Hepatocyte (in vitro differentiated cells): ENCODE data around the gene IFI27L1. TPM values are rescaled to one million over a fixed set of nuclear protein-coding genes. Genes with fewer than 3 reads are reported as not detected.

Source experiments
- DNase-seq: peaks from one replicate; pipeline ENCODE4 v3.0.0-alpha.2; 2016; ENCODE audit warnings: low spot score
- H2AFZ ChIP-seq: fragments of 200-600 bp; sonication (generic); 2 replicates; pipeline ENCODE4 v1.6.0; 2016; ENCODE audit warnings: antibody characterized with exemption, mild to moderate bottlenecking
- H3K27ac ChIP-seq: fragments of 200-600 bp; sonication (generic); 2 replicates; pipeline ENCODE4 v1.5.1; 2016; ENCODE audit warnings: mild to moderate bottlenecking
- H3K27me3 ChIP-seq: fragments of 200-600 bp; sonication (generic); 2 replicates; pipeline ENCODE4 v1.6.1; 2016
- H3K36me3 ChIP-seq: fragments of 200-600 bp; sonication (generic); replicated peaks from 2 replicates; pipeline ENCODE4 v1.5.1; 2016; ENCODE audit warnings: low read depth; ENCODE audit not compliant: insufficient read depth
- H3K4me1 ChIP-seq: fragments of 200-600 bp; sonication (generic); 2 replicates; pipeline ENCODE4 v1.5.1; 2016; ENCODE audit warnings: mild to moderate bottlenecking, moderate library complexity; ENCODE audit not compliant: insufficient read depth
- H3K4me2 ChIP-seq: fragments of 200-600 bp; sonication (generic); 2 replicates; pipeline ENCODE4 v1.6.0; 2016
- H3K4me3 ChIP-seq: fragments of 200-600 bp; sonication (generic); 2 replicates; pipeline ENCODE4 v1.5.1; 2016; ENCODE audit warnings: mild to moderate bottlenecking
- H3K79me2 ChIP-seq: fragments of 200-600 bp; sonication (generic); 2 replicates; pipeline ENCODE4 v1.6.0; 2017; ENCODE audit warnings: mild to moderate bottlenecking
- H3K9me2 ChIP-seq: fragments of 200-600 bp; sonication (generic); replicated peaks from 2 replicates; pipeline ENCODE4 v1.6.0; 2017; ENCODE audit warnings: mild to moderate bottlenecking; ENCODE audit not compliant: insufficient read depth
- H3K9me3 ChIP-seq: fragments of 200-600 bp; sonication (generic); 2 replicates; pipeline ENCODE4 v1.5.1; 2016; ENCODE audit warnings: low read depth, mild to moderate bottlenecking
- H4K20me1 ChIP-seq: fragments of 200-600 bp; sonication (generic); 2 replicates; pipeline ENCODE4 v1.6.0; 2016; ENCODE audit warnings: mild to moderate bottlenecking; ENCODE audit not compliant: insufficient read depth, poor library complexity, severe bottlenecking
- CTCF ChIP-seq: fragments of 200-600 bp; sonication (generic); IDR thresholded peaks from 2 replicates; pipeline ENCODE4 v1.5.1; 2016; ENCODE audit warnings: antibody characterized with exemption, mild to moderate bottlenecking; ENCODE audit not compliant: poor library complexity
- EZH2 ChIP-seq: fragments of 200-600 bp; sonication (generic); IDR thresholded peaks from 2 replicates; pipeline ENCODE4 v1.6.1; 2016; ENCODE audit warnings: antibody characterized with exemption, mild to moderate bottlenecking, borderline replicate concordance
- EZH2phosphoT487 ChIP-seq: fragments of 200-600 bp; sonication (generic); IDR thresholded peaks from one replicate; pipeline ENCODE4 v1.6.1; 2018; ENCODE audit warnings: antibody characterized with exemption, mild to moderate bottlenecking, low read depth, moderate library complexity; ENCODE audit not compliant: unreplicated experiment, severe bottlenecking
- WGBS: methylation state at CpG from one replicate; pipeline ENCODE4 v1.1.6; 2016; ENCODE audit warnings: low lambda C conversion rate; ENCODE audit errors: missing lambda C conversion rate; 5-methylcytosine and 5-hydroxymethylcytosine counted together
- polyA plus RNA-seq: library from polyadenylated mRNA; unstranded; fragments of >200 nt; fragmentation: Nextera tagmentation; extraction: Ambion mirVana; gene quantifications from 2 replicates; pipeline ENCODE4 v1.2.1, GENCODE V29; 2016
- total RNA-seq: library from RNA; depleted of rRNA; stranded (reverse); fragments of >200 nt; gene quantifications from 2 replicates; pipeline ENCODE4 v1.2.3, GENCODE V29; 2014

The IFI27L1 gene
- total and polyA plus RNA-seq, 2 experiments from 2014 or later = 18.9 to 29.4 TPM

- Histone ChIP-seq H3K36me3 (no peaks in the 10 kb centered on the region), H3K79me2 (no peaks in the 10 kb centered on the region), H2AFZ (no peak overlapping the region), H4K20me1 (no peaks in the 10 kb centered on the region), H3K4me2 (no peak overlapping the region), H3K27me3 (no peaks in the 10 kb centered on the region), H3K4me1 (no peaks in the 10 kb centered on the region), H3K9me2 (no peaks in the 10 kb centered on the region), H3K27ac (no peak overlapping the region), H3K4me3 (no peak overlapping the region), H3K9me3 (no peaks in the 10 kb centered on the region)
- no peak for DNase-seq
- WGBS = 96% methylated on average over 6 of the region's 6 CpGs
- TF ChIP-seq EZH2phosphoT487 (no peak), CTCF (no peak), EZH2 (no peak)
Observed at GRCh38 chr14:94050231-94050880, 30.8 kb upstream of the IFI27L1 start.

GRCh38 chr14:94051115-94051514 lies 30.0 kb upstream of the IFI27L1 start:
- TF ChIP-seq EZH2 (no peak), EZH2phosphoT487 (no peak), CTCF (peak; percentile 52)
- H3K4me2 ChIP-seq = no peak overlapping the region
- 68% methylated on average over 9 of the region's 9 CpGs for WGBS
- H3K9me3 ChIP-seq = no peaks in the 10 kb centered on the region
- no peaks in the 10 kb centered on the region for H3K9me2 ChIP-seq
- no peak overlapping the region for H2AFZ ChIP-seq
- no peaks in the 10 kb centered on the region for H3K4me1 ChIP-seq
- no peaks in the 10 kb centered on the region for H3K79me2 ChIP-seq
- H3K27ac ChIP-seq = no peak overlapping the region
- H4K20me1 ChIP-seq = no peaks in the 10 kb centered on the region
- peak; percentile 53 for DNase-seq
- H3K27me3 ChIP-seq = no peaks in the 10 kb centered on the region
- no peaks in the 10 kb centered on the region for H3K36me3 ChIP-seq
- no peak overlapping the region for H3K4me3 ChIP-seq

- Histone ChIP-seq H3K27ac (no peak overlapping the region), H2AFZ (no peak overlapping the region), H3K4me2 (no peak overlapping the region), H3K79me2 (no peaks in the 10 kb centered on the region), H3K4me3 (no peak overlapping the region), H3K36me3 (no peaks in the 10 kb centered on the region), H3K9me3 (no peaks in the 10 kb centered on the region), H4K20me1 (no peaks in the 10 kb centered on the region), H3K9me2 (no peaks in the 10 kb centered on the region), H3K4me1 (no peaks in the 10 kb centered on the region), H3K27me3 (no peaks in the 10 kb centered on the region)
- no peak for DNase-seq
- TF ChIP-seq EZH2phosphoT487 = no peak
- TF ChIP-seq EZH2 = no peak
- no peak for TF ChIP-seq CTCF
- 87% methylated on average over 3 of the region's 3 CpGs for WGBS
Observed at GRCh38 chr14:94051779-94052178, 29.3 kb upstream of the IFI27L1 start.
